SK-N-SH treated with all-trans-retinoic acid at 6 μM for 48 hours (cell line): ENCODE results near the gene SSTR5.
"Not testable (repeated sequence)": the region's sequence is repeated elsewhere in the genome, so short reads cannot be mapped to it uniquely, and the experiment has no call there.

Source experiments
- ATAC-seq: fragments of 200-7000 bp; cut with Tn5 transposase; 3 replicates; pipeline ENCODE4 v1.9.1; 2020; ENCODE audit warnings: mild to moderate bottlenecking, moderate library complexity
- ARNTL ChIP-seq: fragments of 450-650 bp; formaldehyde crosslinking; IDR thresholded peaks from 2 replicates; pipeline ENCODE4 v1.5.0; 2020; ENCODE audit warnings: low read depth, mild to moderate bottlenecking, moderate library complexity, borderline replicate concordance
- BACH2 ChIP-seq: fragments of 250-450 bp; sonication (Bioruptor Pico); IDR thresholded peaks from 2 replicates; pipeline ENCODE4 v1.9.0; 2021; ENCODE audit warnings: mild to moderate bottlenecking, borderline replicate concordance
- CSRNP3 ChIP-seq: fragments of 250-450 bp; sonication (Bioruptor Pico); IDR thresholded peaks from 2 replicates; pipeline ENCODE4 v1.5.1; 2021; ENCODE audit warnings: mild to moderate bottlenecking, moderate library complexity
- GLIS3 ChIP-seq: fragments of 250-450 bp; sonication (Bioruptor Pico); IDR thresholded peaks from 2 replicates; pipeline ENCODE4 v1.5.0; 2020; ENCODE audit warnings: mild to moderate bottlenecking, moderate library complexity
- ISL1 ChIP-seq: fragments of 250-450 bp; sonication (Bioruptor Pico); IDR thresholded peaks from 2 replicates; pipeline ENCODE4 v2.1.2; 2022; ENCODE audit warnings: mild to moderate bottlenecking, moderate library complexity
- PATZ1 ChIP-seq: fragments of 250-450 bp; sonication (Bioruptor Pico); IDR thresholded peaks from 2 replicates; pipeline ENCODE4 v1.8.0; 2020; ENCODE audit warnings: mild to moderate bottlenecking, moderate library complexity, borderline replicate concordance
- POU6F1 ChIP-seq: fragments of 250-450 bp; sonication (Bioruptor Pico); IDR thresholded peaks from 2 replicates; pipeline ENCODE4 v1.8.0; 2021; ENCODE audit warnings: low read depth, mild to moderate bottlenecking, moderate library complexity, borderline replicate concordance
- PPARA ChIP-seq: fragments of 250-450 bp; sonication (Bioruptor Pico); IDR thresholded peaks from 2 replicates; pipeline ENCODE4 v1.5.0; 2020; ENCODE audit warnings: mild to moderate bottlenecking, borderline replicate concordance
- RARB ChIP-seq: fragments of 250-450 bp; sonication (Bioruptor Pico); IDR thresholded peaks from 2 replicates; pipeline ENCODE4 v1.8.0; 2021; ENCODE audit warnings: mild to moderate bottlenecking, moderate library complexity
- SNAI2 ChIP-seq: fragments of 250-450 bp; sonication (Bioruptor Pico); IDR thresholded peaks from 2 replicates; pipeline ENCODE4 v1.5.0; 2020; ENCODE audit warnings: mild to moderate bottlenecking, moderate library complexity
- TCF4 ChIP-seq: fragments of 250-450 bp; sonication (Bioruptor Pico); IDR thresholded peaks from 2 replicates; pipeline ENCODE4 v1.8.0; 2021; ENCODE audit warnings: mild to moderate bottlenecking, moderate library complexity, borderline replicate concordance
- TOX ChIP-seq: fragments of 250-450 bp; sonication (Bioruptor Pico); IDR thresholded peaks from 2 replicates; pipeline ENCODE4 v1.8.0; 2021; ENCODE audit warnings: mild to moderate bottlenecking, moderate library complexity, borderline replicate concordance
- ZC3H10 ChIP-seq: fragments of 250-450 bp; sonication (Bioruptor Pico); IDR thresholded peaks from 2 replicates; pipeline ENCODE4 v1.5.1; 2021; ENCODE audit warnings: mild to moderate bottlenecking, moderate library complexity
- ZFP3 ChIP-seq: fragments of 250-450 bp; sonication (Bioruptor Pico); IDR thresholded peaks from 2 replicates; pipeline ENCODE4 v1.5.0; 2020; ENCODE audit warnings: mild to moderate bottlenecking, moderate library complexity
- ZFP30 ChIP-seq: fragments of 450-650 bp; formaldehyde crosslinking; IDR thresholded peaks from 2 replicates; pipeline ENCODE4 v1.5.0; 2022; ENCODE audit warnings: mild to moderate bottlenecking, moderate library complexity
- ZNF565 ChIP-seq: fragments of 450-650 bp; formaldehyde crosslinking; conservative IDR thresholded peaks from 2 replicates; pipeline ENCODE4 v1.5.0; 2020; ENCODE audit warnings: low read depth, mild to moderate bottlenecking, moderate library complexity
- ZNF70 ChIP-seq: fragments of 450-650 bp; formaldehyde crosslinking; IDR thresholded peaks from 2 replicates; pipeline ENCODE4 v1.5.0; 2020; ENCODE audit warnings: mild to moderate bottlenecking, moderate library complexity
- ZNF8 ChIP-seq: fragments of 450-650 bp; formaldehyde crosslinking; IDR thresholded peaks from 2 replicates; pipeline ENCODE4 v1.5.0; 2020; ENCODE audit warnings: mild to moderate bottlenecking, moderate library complexity
- TF ChIP-seq, protein P1 (sequence below): fragments of 250-450 bp; sonication (Bioruptor Pico); IDR thresholded peaks from 2 replicates; pipeline ENCODE4 v1.5.1; 2020; ENCODE audit warnings: low read depth, mild to moderate bottlenecking, moderate library complexity
- TF ChIP-seq, protein P2 (sequence below): fragments of 250-450 bp; sonication (Bioruptor Pico); IDR thresholded peaks from 2 replicates; pipeline ENCODE4 v1.5.0; 2020; ENCODE audit warnings: mild to moderate bottlenecking, moderate library complexity

SSTR5 gene

DNA sequence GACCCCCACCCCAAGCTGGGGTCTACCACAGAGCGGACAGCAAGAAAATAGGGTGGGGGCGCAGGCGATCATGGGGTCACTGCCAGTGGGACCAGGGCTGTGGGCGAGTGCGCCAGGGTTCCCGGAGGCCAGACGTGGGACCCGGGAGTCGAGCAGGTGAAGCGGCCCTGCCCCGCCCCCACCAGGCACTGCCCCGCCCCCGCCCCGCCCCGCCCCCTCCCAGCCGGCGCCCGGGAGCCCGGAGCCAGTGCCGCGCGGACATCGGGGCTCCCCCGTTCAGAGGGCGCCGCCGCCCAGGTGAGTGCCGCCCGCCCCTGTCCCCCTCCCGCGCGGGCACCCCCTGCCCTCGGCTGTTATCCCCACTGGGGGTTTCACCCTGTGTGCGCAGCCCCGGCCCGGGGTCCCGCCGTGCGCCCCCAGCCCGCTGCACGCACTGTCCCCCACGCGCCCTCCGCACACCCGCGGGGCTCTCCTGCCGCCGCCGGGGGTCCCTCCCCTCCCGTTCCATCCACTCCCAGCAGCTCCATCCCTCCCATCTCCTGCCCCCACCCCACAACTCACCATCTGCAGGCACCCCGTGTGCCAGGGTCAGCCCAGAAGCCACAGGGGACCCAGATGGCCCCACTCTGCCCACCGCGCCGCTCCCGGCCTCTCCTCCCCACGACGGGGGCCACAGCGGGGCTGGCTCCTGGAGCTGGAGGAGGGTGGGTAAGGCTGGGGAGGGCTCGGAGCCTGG, at the start of gene SSTR5:
TSS of gene SSTR5 (plus strand) at position 222 of the 736 bp plus-strand sequence. CDS start 6,122 bp downstream, outside the sequence.
- TF ChIP-seq RARB (no peak), TOX (CRISPR knock-in tag) (no peak), TCF4 (CRISPR knock-in tag) (no peak), SNAI2 (CRISPR knock-in tag) (no peak), ZFP30 (no peak)
- no peak for ATAC-seq

- ATAC-seq: no peak
- no peak for TF ChIP-seq POU6F1
- TF ChIP-seq, all 23 proteins: peak for 0
These were observed 48.4 kb upstream of the SSTR5 start for GRCh38 chr16:1024138-1024537.

DNA sequence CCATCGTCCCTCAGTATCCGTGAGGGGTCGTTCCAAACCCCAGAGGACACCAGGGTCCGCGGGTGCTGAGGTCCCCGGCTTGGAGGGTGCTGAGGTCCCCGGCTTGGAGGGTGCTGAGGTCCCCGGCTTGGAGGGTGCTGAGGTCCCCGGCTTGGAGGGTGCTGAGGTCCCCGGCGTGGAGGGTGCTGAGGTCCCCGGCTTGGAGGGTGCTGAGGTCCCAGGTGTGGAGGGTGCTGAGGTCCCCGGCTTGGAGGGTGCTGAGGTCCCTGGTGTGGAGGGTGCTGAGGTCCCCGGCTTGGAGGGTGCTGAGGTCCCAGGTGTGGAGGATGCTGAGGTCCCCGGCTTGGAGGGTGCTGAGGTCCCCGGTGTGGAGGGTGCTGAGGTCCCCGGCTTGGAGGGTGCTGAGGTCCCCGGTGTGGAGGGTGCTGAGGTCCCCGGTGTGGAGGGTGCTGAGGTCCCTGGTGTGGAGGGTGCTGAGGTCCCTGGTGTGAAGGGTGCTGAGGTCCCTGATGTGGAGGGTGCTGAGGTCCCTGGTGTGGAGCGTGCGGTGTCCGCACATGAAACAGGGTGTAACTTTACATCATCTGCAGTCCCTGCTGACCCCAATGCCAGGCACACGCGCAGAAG, 47.3 kb upstream of the SSTR5 start:
- not testable (repeated sequence) for ATAC-seq

DNA sequence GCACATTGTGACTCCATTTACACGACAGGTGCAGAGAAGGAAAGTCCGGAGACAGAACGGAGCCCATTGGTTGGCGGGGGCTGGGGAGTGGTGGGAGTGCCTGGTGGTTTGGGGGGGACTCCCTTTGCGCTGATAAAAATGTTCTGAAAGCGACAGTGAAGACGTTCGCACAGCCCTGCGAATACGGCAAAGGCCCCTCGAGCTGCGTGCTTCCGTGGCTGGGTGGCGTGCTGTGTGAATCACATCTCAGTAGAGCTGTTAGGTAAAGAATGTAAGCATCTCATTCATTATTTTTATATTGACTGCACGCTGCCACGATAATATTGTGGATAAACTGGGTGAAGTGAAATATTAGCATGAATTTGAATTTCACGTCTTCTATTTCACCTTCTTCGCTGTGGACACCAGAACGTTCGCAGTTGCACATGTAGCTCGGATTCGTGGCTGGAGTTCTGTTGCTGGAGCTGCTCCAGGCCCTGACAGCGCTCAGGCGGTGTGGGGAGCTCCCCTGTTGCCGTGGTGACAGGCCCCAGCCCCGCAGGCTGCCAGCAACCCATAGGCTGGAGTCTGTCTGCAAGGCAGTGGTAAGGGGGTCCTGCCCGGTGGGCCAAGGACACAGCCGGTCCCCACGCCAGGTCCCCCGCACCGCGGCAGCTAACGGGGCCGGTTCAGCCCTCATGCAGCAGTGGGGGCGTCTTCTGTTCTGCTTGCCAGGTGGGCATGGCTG, 46.3 kb upstream of the SSTR5 start:
- TF ChIP-seq ISL1 (CRISPR knock-in tag) (no peak), ZNF70 (CRISPR knock-in tag) (no peak), POU6F1 (no peak), ZFP3 (CRISPR knock-in tag) (no peak), GLIS3 (CRISPR knock-in tag) (no peak), TOX (CRISPR knock-in tag) (no peak), PPARA (CRISPR knock-in tag) (no peak), RARB (no peak), ZFP30 (no peak), ZC3H10 (no peak), ARNTL (CRISPR knock-in tag) (no peak), TCF4 (CRISPR knock-in tag) (no peak), BACH2 (CRISPR knock-in tag) (no peak), CSRNP3 (CRISPR knock-in tag) (no peak)
- TF ChIP-seq, protein P1, sequence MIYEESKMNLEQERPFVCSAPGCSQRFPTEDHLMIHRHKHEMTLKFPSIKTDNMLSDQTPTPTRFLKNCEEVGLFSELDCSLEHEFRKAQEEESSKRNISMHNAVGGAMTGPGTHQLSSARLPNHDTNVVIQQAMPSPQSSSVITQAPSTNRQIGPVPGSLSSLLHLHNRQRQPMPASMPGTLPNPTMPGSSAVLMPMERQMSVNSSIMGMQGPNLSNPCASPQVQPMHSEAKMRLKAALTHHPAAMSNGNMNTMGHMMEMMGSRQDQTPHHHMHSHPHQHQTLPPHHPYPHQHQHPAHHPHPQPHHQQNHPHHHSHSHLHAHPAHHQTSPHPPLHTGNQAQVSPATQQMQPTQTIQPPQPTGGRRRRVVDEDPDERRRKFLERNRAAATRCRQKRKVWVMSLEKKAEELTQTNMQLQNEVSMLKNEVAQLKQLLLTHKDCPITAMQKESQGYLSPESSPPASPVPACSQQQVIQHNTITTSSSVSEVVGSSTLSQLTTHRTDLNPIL (CRISPR knock-in tag): no peak
- ATAC-seq: no peak

DNA sequence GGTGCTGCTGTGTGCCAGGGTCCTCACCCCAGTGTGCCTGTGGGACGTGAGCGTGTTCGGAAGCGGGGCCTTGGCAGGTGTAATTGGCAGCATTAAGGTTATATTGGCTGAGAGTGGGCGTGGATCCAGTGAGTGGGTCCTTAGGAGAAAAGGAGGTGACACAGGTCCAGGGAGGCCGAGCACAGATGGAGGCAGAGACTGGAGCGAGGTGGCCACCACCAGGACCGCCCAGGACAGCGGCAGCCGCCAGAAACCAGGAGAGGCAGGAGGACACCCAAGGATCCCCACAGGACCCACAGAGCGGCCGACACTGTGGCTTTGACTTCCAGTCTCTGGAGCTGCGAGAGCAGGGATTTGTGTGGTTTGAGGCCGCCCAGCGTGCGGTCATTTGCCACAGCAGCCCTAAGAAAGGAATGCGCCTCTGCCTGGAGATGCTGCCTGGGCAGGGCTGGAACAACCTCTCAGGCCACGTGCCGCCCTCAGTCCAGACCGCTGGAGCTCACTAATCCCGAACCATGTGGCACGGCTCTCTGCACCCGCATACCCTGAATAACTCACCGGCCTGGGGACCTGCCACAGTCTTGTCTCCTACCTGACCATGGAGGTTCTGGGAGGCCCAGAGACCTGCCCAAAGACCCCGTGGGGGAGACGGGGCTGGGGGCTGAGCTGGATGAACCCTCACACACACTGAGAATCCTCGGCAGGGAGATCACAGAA, 45.6 kb upstream of the SSTR5 start:
- TF ChIP-seq GLIS3 (CRISPR knock-in tag): no peak
- no peak for TF ChIP-seq ZNF565
- TF ChIP-seq, protein P2, sequence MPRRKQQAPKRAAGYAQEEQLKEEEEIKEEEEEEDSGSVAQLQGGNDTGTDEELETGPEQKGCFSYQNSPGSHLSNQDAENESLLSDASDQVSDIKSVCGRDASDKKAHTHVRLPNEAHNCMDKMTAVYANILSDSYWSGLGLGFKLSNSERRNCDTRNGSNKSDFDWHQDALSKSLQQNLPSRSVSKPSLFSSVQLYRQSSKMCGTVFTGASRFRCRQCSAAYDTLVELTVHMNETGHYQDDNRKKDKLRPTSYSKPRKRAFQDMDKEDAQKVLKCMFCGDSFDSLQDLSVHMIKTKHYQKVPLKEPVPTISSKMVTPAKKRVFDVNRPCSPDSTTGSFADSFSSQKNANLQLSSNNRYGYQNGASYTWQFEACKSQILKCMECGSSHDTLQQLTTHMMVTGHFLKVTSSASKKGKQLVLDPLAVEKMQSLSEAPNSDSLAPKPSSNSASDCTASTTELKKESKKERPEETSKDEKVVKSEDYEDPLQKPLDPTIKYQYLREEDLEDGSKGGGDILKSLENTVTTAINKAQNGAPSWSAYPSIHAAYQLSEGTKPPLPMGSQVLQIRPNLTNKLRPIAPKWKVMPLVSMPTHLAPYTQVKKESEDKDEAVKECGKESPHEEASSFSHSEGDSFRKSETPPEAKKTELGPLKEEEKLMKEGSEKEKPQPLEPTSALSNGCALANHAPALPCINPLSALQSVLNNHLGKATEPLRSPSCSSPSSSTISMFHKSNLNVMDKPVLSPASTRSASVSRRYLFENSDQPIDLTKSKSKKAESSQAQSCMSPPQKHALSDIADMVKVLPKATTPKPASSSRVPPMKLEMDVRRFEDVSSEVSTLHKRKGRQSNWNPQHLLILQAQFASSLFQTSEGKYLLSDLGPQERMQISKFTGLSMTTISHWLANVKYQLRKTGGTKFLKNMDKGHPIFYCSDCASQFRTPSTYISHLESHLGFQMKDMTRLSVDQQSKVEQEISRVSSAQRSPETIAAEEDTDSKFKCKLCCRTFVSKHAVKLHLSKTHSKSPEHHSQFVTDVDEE (CRISPR knock-in tag): no peak
- TF ChIP-seq TCF4 (CRISPR knock-in tag): no peak
- no peak for TF ChIP-seq ZNF8 (CRISPR knock-in tag)
- no peak for TF ChIP-seq PPARA (CRISPR knock-in tag)
- no peak for TF ChIP-seq PATZ1 (CRISPR knock-in tag)
- no peak for TF ChIP-seq ZFP30
- TF ChIP-seq ARNTL (CRISPR knock-in tag): no peak
- ATAC-seq: no peak; the same call in 2 of the 3 replicates
